Activated T-cell treated with anti-CD3 and anti-CD28 coated beads, Interleukin-2, amount 50 U/mL, for 4 hours (primary cell): ENCODE measurements around the gene C6orf136. TPM values are rescaled to one million over a fixed set of nuclear protein-coding genes. Genes with fewer than 3 reads are reported as not detected.
A peak's percentile ranks its signal among the peaks of the same experiment; 100 is the strongest.
"Not testable (repeated sequence)": the region's sequence is repeated elsewhere in the genome, so short reads cannot be mapped to it uniquely, and the experiment has no call there.

ENCODE experiments used
- ATAC-seq, 2 donors: fragments of 200-7000 bp; cut with Tn5 transposase; one replicate each; pipeline ENCODE4 v1.10.0; 2021
- DNase-seq: peaks from one replicate; pipeline ENCODE4 v3.0.0-alpha.2; 2020
- H3K27me3 Mint-ChIP-seq: one replicate; pipeline ENCODE4 v1.8.0; 2021; ENCODE audit warnings: low read depth, mixed read lengths
- H3K36me3 Mint-ChIP-seq: one replicate; pipeline ENCODE4 v1.8.0; 2022; ENCODE audit warnings: mixed read lengths; ENCODE audit not compliant: insufficient read depth
- H3K4me1 Mint-ChIP-seq: one replicate; pipeline ENCODE4 v1.8.0; 2021; ENCODE audit warnings: low read depth, mixed read lengths
- H3K4me3 Mint-ChIP-seq: one replicate; pipeline ENCODE4 v1.8.0; 2021; ENCODE audit warnings: mild to moderate bottlenecking, moderate library complexity, mixed read lengths
- H3K9me3 Mint-ChIP-seq: one replicate; pipeline ENCODE4 v1.8.0; 2021; ENCODE audit warnings: mixed read lengths
- total RNA-seq, 3 donors: library from RNA; stranded (reverse); gene quantifications; one replicate each; pipeline ENCODE4 v1.2.1, GENCODE V29; 2021

The C6orf136 gene, protein sequence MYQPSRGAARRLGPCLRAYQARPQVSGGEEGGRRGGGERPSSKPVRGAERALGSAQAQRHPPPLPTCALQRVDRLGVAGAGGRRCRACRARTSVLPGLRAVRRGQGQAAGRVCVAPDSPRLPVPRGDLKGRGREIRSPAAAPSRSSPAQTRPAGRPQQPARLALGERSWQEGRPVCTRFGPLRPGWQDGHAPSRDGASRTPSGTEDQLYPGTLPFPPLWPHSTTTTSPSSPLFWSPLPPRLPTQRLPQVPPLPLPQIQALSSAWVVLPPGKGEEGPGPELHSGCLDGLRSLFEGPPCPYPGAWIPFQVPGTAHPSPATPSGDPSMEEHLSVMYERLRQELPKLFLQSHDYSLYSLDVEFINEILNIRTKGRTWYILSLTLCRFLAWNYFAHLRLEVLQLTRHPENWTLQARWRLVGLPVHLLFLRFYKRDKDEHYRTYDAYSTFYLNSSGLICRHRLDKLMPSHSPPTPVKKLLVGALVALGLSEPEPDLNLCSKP
- total RNA-seq: 10 to 100 TPM; 34.7 to 36.7 (median 36.6) TPM

DNA sequence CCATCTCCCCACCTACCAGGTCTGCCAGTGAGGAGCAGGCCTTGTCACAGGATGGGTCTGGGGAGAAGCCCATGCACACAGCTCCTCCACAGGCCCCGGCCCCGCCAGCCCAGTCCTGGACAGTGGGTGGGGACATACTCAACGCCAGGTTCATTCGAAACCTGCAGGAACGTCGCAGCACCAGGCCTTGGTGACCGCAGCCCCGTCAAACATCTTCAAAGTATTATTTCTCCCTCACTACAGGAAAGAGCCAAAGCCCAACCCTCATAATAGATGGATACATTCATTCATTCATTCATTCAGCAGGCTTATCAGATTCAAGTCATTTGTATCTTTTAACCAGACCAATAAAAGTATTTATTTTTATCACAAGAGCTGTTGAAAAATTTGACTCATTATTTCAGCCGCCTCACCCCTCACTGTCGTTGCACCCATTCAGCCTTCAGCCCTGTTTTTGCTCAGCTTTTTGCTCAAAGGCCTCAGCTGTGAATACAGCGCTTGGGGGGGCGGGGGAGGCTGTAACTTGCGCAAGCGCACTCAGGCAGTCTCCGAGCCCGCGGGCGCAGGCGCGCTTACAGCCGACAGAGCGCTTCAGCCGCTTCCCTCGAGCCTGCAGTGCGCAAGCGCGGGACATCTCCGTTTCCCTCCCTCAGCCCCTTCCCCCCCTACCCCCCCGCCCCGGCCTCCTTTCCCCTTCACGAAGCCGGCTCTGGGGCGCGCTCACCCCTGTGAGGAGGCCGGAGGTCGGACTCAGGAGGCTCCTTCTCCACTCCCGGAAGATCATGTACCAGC lies at the start of gene C6orf136:
TSS of gene C6orf136 (plus strand) at position 684 of the 792 bp plus-strand sequence. CDS start at position 783, 99 bp downstream.
- peak within 1 kb of the TSS; percentile 87 for H3K4me3 Mint-ChIP-seq
- peaks cover 26% of the 10 kb centered on the region for H3K4me1 Mint-ChIP-seq
- H3K27me3 Mint-ChIP-seq: no peaks in the 10 kb centered on the region
- DNase-seq (peak; percentile 93), ATAC-seq (peak; percentile 77 to 80)
- peaks cover 11% of the 10 kb centered on the region for H3K36me3 Mint-ChIP-seq
- H3K9me3 Mint-ChIP-seq: no peaks in the 10 kb centered on the region

DNA sequence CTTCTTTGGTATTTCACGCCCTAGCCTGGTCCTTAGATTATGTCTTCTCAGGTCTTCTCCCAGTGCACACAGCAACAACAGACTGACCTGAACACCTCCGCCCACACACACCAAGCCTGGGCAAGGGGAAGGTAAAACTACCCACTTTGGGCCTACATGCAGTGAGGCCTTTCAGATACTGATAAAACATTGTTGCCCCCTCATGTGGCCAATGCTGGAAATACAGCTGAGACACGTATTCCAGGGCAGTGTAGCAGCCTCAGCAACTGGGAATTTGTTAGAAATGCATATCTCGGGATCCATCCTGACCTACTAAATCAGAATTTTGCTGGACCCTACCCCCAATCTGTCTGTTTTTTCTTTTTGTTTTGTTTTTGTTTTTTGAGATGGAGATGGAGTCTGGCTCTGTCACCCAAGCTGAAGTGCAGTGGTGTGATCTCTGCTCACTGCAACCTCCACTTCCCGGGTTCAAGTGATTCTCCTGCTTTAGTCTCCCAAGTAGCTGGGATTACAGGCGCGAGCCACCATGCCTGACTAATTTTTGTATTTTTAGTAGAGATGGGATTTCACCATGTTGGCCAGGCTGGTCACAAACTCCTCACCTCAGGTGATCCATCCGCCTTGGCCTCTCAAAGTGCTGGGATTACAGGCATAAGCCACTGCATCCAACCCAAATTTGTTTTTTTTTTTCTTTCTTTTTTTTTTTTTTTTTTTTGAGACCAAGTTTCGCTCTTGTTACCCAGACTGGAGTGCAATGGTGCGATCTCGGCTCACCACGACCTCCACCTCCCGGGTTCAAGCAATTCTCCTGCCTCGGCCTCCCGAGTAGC lies 49.4 kb upstream of the C6orf136 start:
- not testable (repeated sequence) for H3K27me3 Mint-ChIP-seq, H3K9me3 Mint-ChIP-seq, H3K4me3 Mint-ChIP-seq
- ATAC-seq: peak; percentile 85 to 89
- peaks cover 17% of the 10 kb centered on the region for H3K4me1 Mint-ChIP-seq
- H3K36me3 Mint-ChIP-seq: peaks cover 15% of the 10 kb centered on the region
- DNase-seq: peak; percentile 79

DNA sequence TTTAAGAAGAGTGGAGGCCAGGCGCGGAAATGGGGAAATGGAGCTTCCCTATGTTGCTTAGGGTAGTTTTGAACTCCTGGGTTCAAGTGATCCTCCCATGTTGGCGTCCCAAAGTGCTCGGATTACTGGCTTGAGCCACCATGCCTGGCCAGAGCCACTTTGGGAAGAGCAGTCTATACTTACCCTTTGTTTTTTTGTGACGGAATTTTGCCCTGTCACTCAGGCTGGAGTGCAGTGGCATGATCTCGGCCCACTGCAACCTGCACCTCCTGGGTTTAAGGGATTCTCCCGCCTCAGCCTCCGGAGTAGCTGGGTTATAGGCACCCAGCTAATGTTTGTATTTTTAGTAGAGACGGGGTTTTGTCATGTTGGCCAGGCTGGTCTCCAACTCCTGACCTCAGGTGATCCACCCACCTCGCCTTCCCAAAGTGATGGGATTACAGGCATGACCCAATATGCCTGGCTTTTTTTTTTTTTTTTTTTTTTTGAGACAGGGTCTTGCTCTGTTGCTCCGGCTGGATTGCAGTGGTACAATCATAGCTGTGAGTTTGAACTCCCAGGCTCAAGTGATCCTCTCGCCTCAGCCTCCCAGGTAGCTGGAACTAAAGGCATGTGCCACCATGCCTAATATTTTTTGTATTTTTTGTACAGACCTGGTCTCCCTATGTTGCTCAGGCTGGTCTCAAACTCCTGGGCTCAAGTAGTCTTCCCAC lies 47.9 kb upstream of the C6orf136 start:
- H3K36me3 Mint-ChIP-seq: peaks cover 27% of the 10 kb centered on the region
- ATAC-seq: no peak
- H3K4me3 Mint-ChIP-seq: no peak overlapping the region
- no peaks in the 10 kb centered on the region for H3K9me3 Mint-ChIP-seq
- no peak for DNase-seq
- no peaks in the 10 kb centered on the region for H3K27me3 Mint-ChIP-seq
- peaks cover 25% of the 10 kb centered on the region for H3K4me1 Mint-ChIP-seq

DNA sequence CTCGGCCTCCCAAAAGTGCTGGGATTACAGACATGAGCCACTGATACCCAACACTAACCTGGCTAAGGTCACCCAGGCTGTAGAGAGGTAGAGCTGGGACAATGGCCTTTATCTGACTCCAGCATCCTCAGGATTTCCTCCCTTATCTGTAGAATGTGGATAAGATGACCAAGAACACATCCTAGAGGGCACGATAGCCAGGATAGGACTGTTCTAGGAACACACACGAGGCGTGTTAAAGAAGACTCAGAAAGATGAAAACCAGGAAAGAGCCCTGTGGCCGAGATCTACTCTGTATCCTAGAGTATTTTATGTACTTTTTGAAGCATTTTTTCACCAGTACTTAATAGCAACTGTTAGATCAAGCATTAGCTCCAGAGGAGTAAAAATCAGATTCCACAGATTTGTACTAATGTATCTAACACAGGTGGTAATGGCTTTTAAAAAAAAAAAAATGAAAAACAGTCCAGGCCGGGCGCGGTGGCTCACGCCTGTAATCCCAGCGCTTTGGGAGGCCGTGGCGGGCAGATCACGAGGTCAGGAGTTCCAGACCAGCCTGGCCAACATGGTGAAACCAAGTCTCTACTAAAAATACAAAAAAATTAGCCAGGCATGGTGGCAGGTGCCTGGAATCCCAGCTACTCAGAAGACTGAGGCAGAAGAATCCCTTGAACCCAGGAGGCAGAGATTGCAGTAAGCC lies 47.2 kb upstream of the C6orf136 start:
- peaks cover 25% of the 10 kb centered on the region for H3K4me1 Mint-ChIP-seq
- no peaks in the 10 kb centered on the region for H3K27me3 Mint-ChIP-seq
- DNase-seq (no peak), ATAC-seq (no peak)
- H3K36me3 Mint-ChIP-seq: peaks cover 31% of the 10 kb centered on the region
- no peak overlapping the region for H3K4me3 Mint-ChIP-seq
- H3K9me3 Mint-ChIP-seq: no peaks in the 10 kb centered on the region

DNA sequence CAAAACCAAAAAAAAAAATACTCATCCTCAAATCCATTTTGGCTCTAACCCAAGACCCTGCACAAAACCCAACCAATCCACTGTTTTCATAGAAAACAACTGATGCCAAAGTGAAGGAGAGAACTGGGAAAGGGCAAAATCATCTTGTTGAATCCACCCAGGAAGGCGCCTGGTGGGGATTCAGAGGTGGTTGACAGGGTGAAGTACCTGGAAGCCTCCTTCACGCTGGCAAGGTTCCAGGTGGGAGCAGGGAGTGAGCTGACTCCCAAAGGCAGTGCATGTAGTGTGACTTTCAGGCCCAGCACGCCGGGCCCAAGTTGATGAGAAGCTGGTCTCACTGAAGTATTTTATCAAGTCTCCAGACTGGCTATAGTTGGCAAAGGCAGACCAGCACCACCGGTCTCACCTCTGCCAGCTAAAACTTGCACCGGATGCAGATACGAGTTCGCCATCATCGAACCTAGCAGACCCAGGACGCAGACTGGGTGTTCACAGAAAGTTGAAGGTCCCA lies 46.4 kb upstream of the C6orf136 start:
- no peak for ATAC-seq
- Mint-ChIP-seq H3K27me3 (no peaks in the 10 kb centered on the region), H3K36me3 (peaks cover 33% of the 10 kb centered on the region), H3K4me1 (peaks cover 23% of the 10 kb centered on the region), H3K9me3 (no peaks in the 10 kb centered on the region), H3K4me3 (no peak overlapping the region)
- no peak for DNase-seq

DNA sequence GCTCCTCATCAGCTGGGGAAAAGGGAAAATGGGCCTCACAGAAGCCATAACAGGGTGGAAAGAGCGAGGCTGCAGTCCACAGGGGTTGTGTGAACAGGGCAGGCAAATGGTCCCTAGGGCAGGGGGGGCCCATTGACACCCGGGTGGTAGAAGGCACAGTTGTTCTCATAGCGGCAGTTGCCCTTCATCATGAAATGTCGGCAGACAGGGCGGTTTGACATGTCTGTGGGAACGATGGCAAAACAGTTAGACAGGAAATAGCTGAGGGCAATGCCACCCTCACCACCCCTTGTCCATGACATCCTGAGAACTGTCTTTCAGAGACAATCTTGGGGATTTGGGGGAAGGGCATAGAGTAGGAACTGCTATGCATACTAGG lies 45.5 kb upstream of the C6orf136 start:
- no peaks in the 10 kb centered on the region for H3K27me3 Mint-ChIP-seq
- peaks cover 40% of the 10 kb centered on the region for H3K36me3 Mint-ChIP-seq
- peaks cover 26% of the 10 kb centered on the region for H3K4me1 Mint-ChIP-seq
- DNase-seq: no peak
- H3K4me3 Mint-ChIP-seq: no peak overlapping the region
- no peak for ATAC-seq
- no peaks in the 10 kb centered on the region for H3K9me3 Mint-ChIP-seq

DNA sequence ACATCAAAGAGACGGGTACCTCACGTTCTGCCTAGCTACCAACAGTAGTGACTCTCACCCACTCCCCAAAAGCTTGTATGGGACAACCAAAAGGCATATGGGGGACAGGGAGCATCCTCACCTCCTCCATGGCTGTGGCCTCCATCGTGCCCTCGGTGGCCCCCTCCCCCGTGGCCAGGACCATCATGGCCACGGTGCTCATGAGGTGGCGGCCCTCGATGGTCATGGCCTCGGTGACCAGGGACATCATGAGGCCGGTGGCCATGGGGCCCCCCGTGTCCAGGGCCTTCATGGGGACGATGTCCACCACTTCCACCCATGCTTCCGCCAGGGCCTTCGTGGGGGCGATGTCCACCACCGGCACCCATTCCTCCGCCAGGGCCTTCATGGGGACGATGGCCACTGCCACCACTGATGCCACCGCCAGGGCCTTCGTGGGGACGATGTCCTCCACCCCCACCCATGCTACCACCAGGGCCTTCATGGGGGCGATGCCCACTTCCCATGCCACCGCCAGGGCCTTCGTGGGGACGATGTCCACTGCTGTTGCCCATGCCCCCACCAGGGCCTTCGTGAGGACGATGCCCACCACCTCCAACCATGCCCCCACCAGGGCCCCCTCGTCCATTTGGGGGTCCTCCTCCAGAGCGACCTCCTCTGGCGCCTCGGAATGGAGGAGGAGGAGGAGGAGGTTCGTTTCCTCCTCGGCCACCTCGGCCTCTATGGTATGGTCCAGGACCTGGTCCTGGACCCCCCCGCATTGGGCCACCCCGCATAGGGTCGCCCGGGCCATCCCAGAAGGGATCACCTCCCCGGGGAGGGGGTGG lies 44.9 kb upstream of the C6orf136 start:
- H3K27me3 Mint-ChIP-seq: no peaks in the 10 kb centered on the region
- H3K4me1 Mint-ChIP-seq: peaks cover 25% of the 10 kb centered on the region
- H3K4me3 Mint-ChIP-seq: no peak overlapping the region
- peaks cover 45% of the 10 kb centered on the region for H3K36me3 Mint-ChIP-seq
- no peaks in the 10 kb centered on the region for H3K9me3 Mint-ChIP-seq
- ATAC-seq (no peak), DNase-seq (no peak)

DNA sequence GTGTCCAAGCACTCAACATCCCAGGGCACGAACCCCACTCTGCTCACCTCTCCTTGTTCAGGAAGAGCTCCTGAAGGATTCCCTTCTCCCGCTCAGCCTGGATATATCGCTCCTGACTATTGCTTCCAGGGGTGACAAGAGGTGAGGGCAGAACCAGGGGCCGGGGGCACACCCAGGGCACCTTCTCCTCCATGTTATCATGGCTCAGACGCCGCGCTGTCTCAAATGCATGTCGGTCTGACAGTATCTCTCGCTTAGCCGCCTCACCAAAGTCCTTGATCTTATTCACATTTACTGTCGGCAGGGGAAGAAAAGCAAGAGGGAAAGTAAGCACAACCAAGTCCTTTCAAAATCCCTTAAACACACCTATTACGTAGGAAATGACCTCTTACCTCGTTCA lies 43.0 kb upstream of the C6orf136 start:
- Mint-ChIP-seq H3K4me3 (no peak overlapping the region), H3K9me3 (no peaks in the 10 kb centered on the region), H3K36me3 (peaks cover 53% of the 10 kb centered on the region), H3K27me3 (no peaks in the 10 kb centered on the region), H3K4me1 (peaks cover 26% of the 10 kb centered on the region)
- DNase-seq (no peak), ATAC-seq (no peak)

DNA sequence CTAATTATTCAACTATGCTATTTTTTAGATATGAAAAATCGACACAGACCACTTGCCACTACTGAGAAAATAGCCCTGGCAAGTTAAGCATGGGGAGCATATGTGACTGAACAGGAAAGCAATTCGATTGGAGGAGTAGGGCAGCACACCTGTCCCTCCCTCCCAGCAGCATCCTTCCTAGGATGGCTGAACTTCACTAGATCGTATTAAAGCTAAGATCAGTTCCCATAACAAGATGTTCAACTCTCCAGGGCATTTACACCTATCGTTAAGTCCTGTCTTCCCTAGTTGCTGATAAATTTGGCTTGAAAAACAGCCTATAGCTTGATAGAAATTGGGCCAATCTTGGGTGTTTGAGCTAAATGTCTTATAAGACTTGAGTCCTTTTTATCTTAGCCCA lies 36.9 kb upstream of the C6orf136 start:
- Mint-ChIP-seq H3K4me1 (peaks cover 64% of the 10 kb centered on the region), H3K4me3 (no peak overlapping the region), H3K27me3 (no peaks in the 10 kb centered on the region), H3K9me3 (no peaks in the 10 kb centered on the region), H3K36me3 (peaks cover 45% of the 10 kb centered on the region)
- ATAC-seq (no peak), DNase-seq (no peak)

DNA sequence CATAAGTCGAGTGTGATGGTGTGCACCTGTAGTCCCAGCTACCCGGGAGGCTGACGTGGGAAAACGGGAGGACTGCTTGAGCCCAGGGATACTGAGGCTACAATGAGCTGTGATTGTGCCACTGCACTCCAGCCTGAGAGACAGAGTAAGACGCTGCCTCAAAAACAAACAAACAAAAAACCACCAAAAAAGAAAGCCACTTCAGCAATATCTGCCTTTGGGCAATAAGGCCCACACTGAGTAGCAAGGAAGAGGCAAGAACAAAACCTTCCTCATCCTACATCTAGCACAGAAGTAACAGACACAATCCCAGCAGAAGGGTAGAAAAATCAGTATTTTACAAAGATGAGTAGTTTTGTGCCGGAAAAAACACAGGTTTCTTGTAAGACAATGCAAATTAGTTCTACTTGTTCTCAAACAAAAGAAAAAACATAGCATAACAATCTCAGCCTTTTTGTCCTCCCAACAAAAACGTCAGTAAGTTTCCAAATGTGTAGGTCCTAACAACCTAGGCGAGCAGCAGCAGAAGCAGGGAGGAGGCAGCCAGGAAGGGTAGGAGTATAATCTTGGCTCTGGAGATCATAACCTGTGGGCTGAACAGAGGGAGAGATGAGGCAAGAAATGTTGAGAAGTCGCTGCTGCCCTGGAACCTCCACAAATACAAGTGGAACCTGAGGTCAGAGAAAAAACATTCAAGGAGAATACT lies 35.6 kb upstream of the C6orf136 start:
- ATAC-seq: no peak
- H3K36me3 Mint-ChIP-seq: peaks cover 46% of the 10 kb centered on the region
- no peaks in the 10 kb centered on the region for H3K9me3 Mint-ChIP-seq

DNA sequence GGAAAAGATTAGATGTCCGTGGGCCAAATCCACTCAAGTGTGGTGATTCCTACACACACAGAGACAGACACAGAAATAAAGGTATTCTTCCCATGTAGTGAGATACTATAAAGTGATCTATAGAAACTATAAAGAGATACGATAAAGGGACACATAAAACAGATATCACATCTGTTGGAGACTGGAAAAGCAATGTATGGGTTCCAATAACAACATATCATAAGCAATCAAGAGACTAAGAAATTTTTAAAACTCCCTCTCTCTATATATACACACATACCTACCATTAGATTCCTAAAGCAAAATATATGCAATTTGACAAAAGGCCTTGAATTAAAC lies 35.1 kb upstream of the C6orf136 start:
- no peak overlapping the region for H3K4me3 Mint-ChIP-seq
- peaks cover 61% of the 10 kb centered on the region for H3K4me1 Mint-ChIP-seq
- DNase-seq: no peak

More for the DNA sequence above, 35.6 kb upstream of the C6orf136 start:
- Mint-ChIP-seq H3K4me1 (peaks cover 61% of the 10 kb centered on the region), H3K27me3 (no peaks in the 10 kb centered on the region), H3K4me3 (no peak overlapping the region)
- no peak for DNase-seq

DNA sequence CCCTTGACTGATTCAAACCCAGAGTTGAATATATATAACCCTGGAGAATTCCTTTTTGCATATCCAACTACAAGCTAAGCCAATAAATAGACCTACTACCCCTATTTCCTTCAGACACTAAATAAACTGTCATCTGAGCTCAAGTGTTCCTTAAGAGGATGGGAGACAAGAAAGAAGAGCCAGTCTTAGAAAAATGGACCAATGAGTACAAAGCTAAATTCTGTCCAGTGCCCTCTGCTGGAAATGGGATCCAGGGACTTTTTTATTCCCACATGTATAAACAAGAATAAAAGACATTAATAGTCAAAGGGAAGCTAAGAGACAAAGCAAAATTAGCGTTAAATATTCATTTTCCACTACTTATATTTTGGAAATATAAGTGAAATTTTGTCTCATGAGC lies 34.7 kb upstream of the C6orf136 start:
- ATAC-seq (no peak), DNase-seq (no peak)
- peak overlapping the region; percentile 4 for H3K4me3 Mint-ChIP-seq
- no peaks in the 10 kb centered on the region for H3K9me3 Mint-ChIP-seq
- H3K27me3 Mint-ChIP-seq: no peaks in the 10 kb centered on the region
- H3K36me3 Mint-ChIP-seq: peaks cover 49% of the 10 kb centered on the region
- peaks cover 61% of the 10 kb centered on the region for H3K4me1 Mint-ChIP-seq

More for the DNA sequence above, 35.1 kb upstream of the C6orf136 start:
- ATAC-seq: no peak
- Mint-ChIP-seq H3K9me3 (no peaks in the 10 kb centered on the region), H3K27me3 (no peaks in the 10 kb centered on the region), H3K36me3 (peaks cover 46% of the 10 kb centered on the region)
